ENCODE data around the gene ACER3.

ACER3 gene

DNA sequence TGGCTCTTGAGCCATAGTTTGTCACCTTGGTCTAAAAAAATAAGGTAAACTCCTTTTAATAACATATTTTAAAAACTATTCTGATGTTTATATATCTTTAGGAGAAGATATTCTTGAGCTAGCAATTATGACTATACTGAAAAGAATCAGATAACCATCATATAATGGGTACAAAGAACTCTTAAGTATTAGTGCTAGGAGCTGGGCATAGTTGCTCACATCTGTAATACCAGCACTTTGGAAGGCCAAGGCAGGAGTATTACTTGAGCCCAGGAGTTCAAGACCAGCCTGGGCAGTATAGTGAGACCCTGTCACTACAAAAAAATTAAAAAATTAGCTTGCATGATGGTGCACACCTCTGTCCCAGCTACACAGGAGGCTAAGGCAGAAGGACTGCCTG, 119.5 kb downstream of the ACER3 start:
- H3K9me3 ChIP-seq (ENCODE audit: control insufficient read depth, low read length): no peaks in the 10 kb centered on the region
- no peaks in the 10 kb centered on the region for H3K36me3 ChIP-seq (ENCODE audit: control insufficient read depth, insufficient read depth, low read length)
- TF ChIP-seq, protein P1, sequence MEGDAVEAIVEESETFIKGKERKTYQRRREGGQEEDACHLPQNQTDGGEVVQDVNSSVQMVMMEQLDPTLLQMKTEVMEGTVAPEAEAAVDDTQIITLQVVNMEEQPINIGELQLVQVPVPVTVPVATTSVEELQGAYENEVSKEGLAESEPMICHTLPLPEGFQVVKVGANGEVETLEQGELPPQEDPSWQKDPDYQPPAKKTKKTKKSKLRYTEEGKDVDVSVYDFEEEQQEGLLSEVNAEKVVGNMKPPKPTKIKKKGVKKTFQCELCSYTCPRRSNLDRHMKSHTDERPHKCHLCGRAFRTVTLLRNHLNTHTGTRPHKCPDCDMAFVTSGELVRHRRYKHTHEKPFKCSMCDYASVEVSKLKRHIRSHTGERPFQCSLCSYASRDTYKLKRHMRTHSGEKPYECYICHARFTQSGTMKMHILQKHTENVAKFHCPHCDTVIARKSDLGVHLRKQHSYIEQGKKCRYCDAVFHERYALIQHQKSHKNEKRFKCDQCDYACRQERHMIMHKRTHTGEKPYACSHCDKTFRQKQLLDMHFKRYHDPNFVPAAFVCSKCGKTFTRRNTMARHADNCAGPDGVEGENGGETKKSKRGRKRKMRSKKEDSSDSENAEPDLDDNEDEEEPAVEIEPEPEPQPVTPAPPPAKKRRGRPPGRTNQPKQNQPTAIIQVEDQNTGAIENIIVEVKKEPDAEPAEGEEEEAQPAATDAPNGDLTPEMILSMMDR (IDR thresholded peaks at IDR 0.05): no peak

DNA sequence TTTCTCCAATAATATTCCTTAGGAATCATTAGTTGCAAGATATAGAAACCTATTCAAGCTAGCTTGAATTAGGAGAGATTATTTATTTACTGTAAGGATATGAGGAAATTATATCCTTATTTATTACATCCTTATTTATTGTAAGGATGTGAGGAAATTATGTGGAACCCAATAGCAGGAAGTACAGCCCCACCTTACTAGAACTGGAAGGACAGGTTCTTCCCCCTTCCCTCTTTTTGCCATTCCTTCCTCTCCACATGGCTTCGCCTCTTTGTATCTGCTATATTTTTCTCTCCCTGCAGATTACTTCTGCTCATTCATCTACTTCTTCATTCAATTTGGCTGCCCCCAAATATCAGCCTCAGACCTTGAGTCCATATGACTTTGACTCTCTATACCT, 124.0 kb downstream of the ACER3 start:
- no peak overlapping the region for H3K27ac ChIP-seq
- H3K4me3 ChIP-seq (ENCODE audit: low read depth, low read length): no peak overlapping the region
- H3K79me2 ChIP-seq: no peaks in the 10 kb centered on the region
- TF ChIP-seq, protein P1 (IDR thresholded peaks at IDR 0.05): no peak
- no peak overlapping the region for H3K4me2 ChIP-seq (ENCODE audit: low read length)
- no peaks in the 10 kb centered on the region for H3K4me1 ChIP-seq
- no peaks in the 10 kb centered on the region for H3K36me3 ChIP-seq (ENCODE audit: control insufficient read depth, insufficient read depth, low read length)
- no peaks in the 10 kb centered on the region for H3K27me3 ChIP-seq (ENCODE audit: control insufficient read depth, insufficient read depth, low read length)
- no peak overlapping the region for H2AFZ ChIP-seq
- H3K9ac ChIP-seq: no peak overlapping the region
- no peaks in the 10 kb centered on the region for H3K9me3 ChIP-seq (ENCODE audit: control insufficient read depth, low read length)

More for the DNA sequence above, 119.5 kb downstream of the ACER3 start:
- H3K4me1 ChIP-seq: no peaks in the 10 kb centered on the region
- no peaks in the 10 kb centered on the region for H3K27me3 ChIP-seq (ENCODE audit: control insufficient read depth, insufficient read depth, low read length)
- H3K4me3 ChIP-seq (ENCODE audit: low read depth, low read length): no peak overlapping the region
- H3K9ac ChIP-seq: no peak overlapping the region
- H2AFZ ChIP-seq: no peak overlapping the region
- H3K27ac ChIP-seq: no peak overlapping the region
- no peaks in the 10 kb centered on the region for H3K79me2 ChIP-seq
- H3K4me2 ChIP-seq (ENCODE audit: low read length): no peak overlapping the region

DNA sequence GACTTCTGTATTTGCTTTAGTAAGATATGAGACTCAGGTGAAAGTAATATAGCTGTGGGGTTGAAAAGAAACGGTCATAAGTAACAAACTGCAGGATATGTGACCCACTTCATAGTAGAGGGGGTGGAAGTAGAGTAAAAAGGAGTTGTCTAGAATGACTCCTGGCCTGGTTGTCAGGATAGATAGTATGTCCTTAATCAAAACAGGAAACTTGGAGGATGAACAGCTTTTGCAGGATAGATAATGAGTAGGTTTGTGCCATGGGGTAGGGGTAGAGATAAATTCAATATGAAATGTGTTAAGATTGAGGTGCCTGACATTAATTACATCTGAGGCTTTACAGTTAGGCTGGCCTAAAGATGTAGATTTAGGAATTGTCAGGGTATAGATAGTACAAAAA, 126.5 kb downstream of the ACER3 start:
- H3K4me2 ChIP-seq (ENCODE audit: low read length): no peak overlapping the region
- no peaks in the 10 kb centered on the region for H3K4me1 ChIP-seq
- H3K9ac ChIP-seq: no peak overlapping the region
- H2AFZ ChIP-seq: no peak overlapping the region
- H3K36me3 ChIP-seq (ENCODE audit: control insufficient read depth, insufficient read depth, low read length): no peaks in the 10 kb centered on the region
- H3K79me2 ChIP-seq: no peaks in the 10 kb centered on the region
- TF ChIP-seq, protein P1 (IDR thresholded peaks at IDR 0.05): no peak
- no peaks in the 10 kb centered on the region for H3K27me3 ChIP-seq (ENCODE audit: control insufficient read depth, insufficient read depth, low read length)
- H3K27ac ChIP-seq: no peak overlapping the region
- H3K9me3 ChIP-seq (ENCODE audit: control insufficient read depth, low read length): no peaks in the 10 kb centered on the region
- no peak overlapping the region for H3K4me3 ChIP-seq (ENCODE audit: low read depth, low read length)

DNA sequence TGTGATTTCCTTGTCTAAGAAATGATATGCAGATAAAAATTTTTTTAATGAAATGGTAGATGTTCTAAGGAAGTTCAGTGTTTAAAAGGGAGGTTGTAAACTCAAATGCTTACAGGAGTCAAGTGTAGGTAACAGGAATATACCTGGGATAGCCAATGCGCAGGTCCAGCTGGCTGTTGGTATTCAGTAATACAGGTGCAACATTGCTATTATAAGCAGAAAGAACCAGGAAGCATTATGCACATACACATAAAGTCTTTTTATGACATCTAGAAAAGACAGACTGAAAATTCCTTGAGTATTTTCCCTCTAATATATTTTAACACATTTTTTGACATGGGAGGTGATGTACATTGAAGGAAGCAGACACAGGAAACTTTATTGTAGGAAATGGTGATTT, 129.9 kb downstream of the ACER3 start:
- Histone ChIP-seq H2AFZ (no peak overlapping the region), H3K9me3 (ENCODE audit: control insufficient read depth, low read length) (no peaks in the 10 kb centered on the region), H3K4me3 (ENCODE audit: low read depth, low read length) (no peak overlapping the region), H3K36me3 (ENCODE audit: control insufficient read depth, insufficient read depth, low read length) (no peaks in the 10 kb centered on the region), H3K4me1 (no peaks in the 10 kb centered on the region), H3K27ac (no peak overlapping the region), H3K9ac (no peak overlapping the region), H3K4me2 (ENCODE audit: low read length) (no peak overlapping the region), H3K79me2 (no peaks in the 10 kb centered on the region), H3K27me3 (ENCODE audit: control insufficient read depth, insufficient read depth, low read length) (no peaks in the 10 kb centered on the region)
- TF ChIP-seq, protein P1 (IDR thresholded peaks at IDR 0.05): no peak

DNA sequence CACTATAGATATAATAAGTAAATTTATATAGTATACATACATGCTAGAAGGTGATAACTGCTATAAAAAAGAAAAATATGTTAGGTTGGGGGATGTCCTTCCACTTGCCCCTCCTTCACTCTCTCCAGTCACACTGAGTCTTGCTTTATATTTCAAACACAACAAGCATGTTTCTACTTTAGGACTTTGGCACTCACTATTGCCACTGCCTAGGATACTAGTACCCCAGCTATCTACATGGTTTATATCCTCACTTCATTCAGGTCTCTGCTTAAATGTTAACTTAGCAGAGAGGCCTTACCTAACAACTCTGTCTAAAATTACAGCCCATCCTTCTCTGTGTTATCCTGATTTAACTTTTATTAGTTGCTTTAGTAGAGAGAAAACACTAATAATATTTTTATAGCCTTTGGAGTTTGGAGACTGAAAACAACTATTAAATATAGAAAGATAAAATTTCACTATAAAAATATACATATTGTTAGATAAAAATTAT, 134.4 kb downstream of the ACER3 start:
- Histone ChIP-seq H3K4me3 (ENCODE audit: low read depth, low read length) (no peak overlapping the region), H2AFZ (no peak overlapping the region), H3K27ac (no peak overlapping the region), H3K27me3 (ENCODE audit: control insufficient read depth, insufficient read depth, low read length) (no peaks in the 10 kb centered on the region), H3K4me2 (ENCODE audit: low read length) (no peak overlapping the region), H3K4me1 (no peaks in the 10 kb centered on the region), H3K9me3 (ENCODE audit: control insufficient read depth, low read length) (no peaks in the 10 kb centered on the region), H3K79me2 (no peaks in the 10 kb centered on the region), H3K36me3 (ENCODE audit: control insufficient read depth, insufficient read depth, low read length) (no peaks in the 10 kb centered on the region), H3K9ac (no peak overlapping the region)
- TF ChIP-seq, protein P1 (IDR thresholded peaks at IDR 0.05): no peak
